Ascending aorta (tissue), 2 donors: ENCODE data around the gene VEPH1. TPM values are rescaled to one million over a fixed set of nuclear protein-coding genes. Genes with fewer than 3 reads are reported as not detected.

ENCODE experiments used
- DNase-seq, 2 donors: peaks; one replicate each; pipeline ENCODE4 v3.0.0-alpha.2; 2019; ENCODE audit warnings: low spot score in 2 of 2
- H3K27ac ChIP-seq, 2 donors: fragments of 200-600 bp; sonication (generic); one replicate each; pipeline ENCODE4 v1.5.1; 2016 to 2017; ENCODE audit warnings: mild to moderate bottlenecking in 1 of 2
- H3K27me3 ChIP-seq: fragments of 200-600 bp; sonication (generic); one replicate; pipeline ENCODE4 v1.5.1; 2017
- H3K36me3 ChIP-seq, 2 donors: fragments of 200-600 bp; sonication (generic); one replicate each; pipeline ENCODE4 v1.5.1; 2016
- H3K4me1 ChIP-seq, 2 donors: fragments of 200-600 bp; sonication (generic); one replicate each; pipeline ENCODE4 v1.5.1; 2016 to 2017; ENCODE audit warnings: mild to moderate bottlenecking in 1 of 2
- H3K4me3 ChIP-seq, 2 donors: fragments of 200-600 bp; sonication (generic); one replicate each; pipeline ENCODE4 v1.5.1; 2016 to 2017; ENCODE audit warnings: mild to moderate bottlenecking in 1 of 2
- H3K9me3 ChIP-seq, 2 donors: fragments of 200-600 bp; sonication (generic); one replicate each; pipeline ENCODE4 v1.5.1; 2016
- intact Hi-C: fragments of 100-400 bp; cut with DNase I; formaldehyde crosslinking; loops from one replicate; pipeline ENCODE4 v1.15.1; 2023
- total RNA-seq: library from RNA; depleted of rRNA; stranded (reverse); fragments of >200 nt; gene quantifications from one replicate; pipeline ENCODE4 v1.1.0, GENCODE V29; 2016
- TF ChIP-seq, protein P1 (sequence below), 3 experiments: fragments of 200-600 bp in 2 of 3; fragments of 450-650 bp in 1 of 3; sonication (generic) in 2 of 3; IDR thresholded peaks; one replicate each; pipeline ENCODE4 v1.5.1; 2016 to 2019; ENCODE audit warnings: antibody characterized with exemption in 3 of 3, mild to moderate bottlenecking in 1 of 3, moderate library complexity in 1 of 3

Gene VEPH1
- total RNA-seq, 1 donor from 2014 or later, result 2.2 TPM

DNA sequence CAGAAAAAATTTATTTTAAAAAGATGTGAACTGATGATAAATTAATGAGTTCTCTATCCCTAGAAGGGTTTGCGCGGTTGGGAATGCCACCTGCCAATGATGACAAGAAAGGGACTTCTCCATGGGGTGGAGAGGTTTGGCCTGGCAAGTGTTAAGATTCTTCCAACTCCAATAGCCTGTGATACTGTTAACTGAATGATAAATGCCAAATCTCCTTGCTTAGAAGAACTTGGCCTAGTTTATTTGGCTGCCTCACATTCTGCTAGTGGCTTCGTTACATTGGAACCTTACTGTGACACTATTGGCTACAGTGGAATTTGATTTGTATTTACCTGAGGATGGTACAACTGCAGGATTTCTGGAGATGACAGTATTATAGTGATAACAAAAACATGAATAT is 251.5 kb downstream of the VEPH1 start:
- Histone ChIP-seq H3K36me3 (no peaks in the 10 kb centered on the region), H3K9me3 (no peaks in the 10 kb centered on the region), H3K27ac (no peak overlapping the region), H3K4me3 (no peak overlapping the region), H3K4me1 (no peaks in the 10 kb centered on the region), H3K27me3 (no peaks in the 10 kb centered on the region)
- intact Hi-C loops, result no loop called here
- TF ChIP-seq, protein P1, sequence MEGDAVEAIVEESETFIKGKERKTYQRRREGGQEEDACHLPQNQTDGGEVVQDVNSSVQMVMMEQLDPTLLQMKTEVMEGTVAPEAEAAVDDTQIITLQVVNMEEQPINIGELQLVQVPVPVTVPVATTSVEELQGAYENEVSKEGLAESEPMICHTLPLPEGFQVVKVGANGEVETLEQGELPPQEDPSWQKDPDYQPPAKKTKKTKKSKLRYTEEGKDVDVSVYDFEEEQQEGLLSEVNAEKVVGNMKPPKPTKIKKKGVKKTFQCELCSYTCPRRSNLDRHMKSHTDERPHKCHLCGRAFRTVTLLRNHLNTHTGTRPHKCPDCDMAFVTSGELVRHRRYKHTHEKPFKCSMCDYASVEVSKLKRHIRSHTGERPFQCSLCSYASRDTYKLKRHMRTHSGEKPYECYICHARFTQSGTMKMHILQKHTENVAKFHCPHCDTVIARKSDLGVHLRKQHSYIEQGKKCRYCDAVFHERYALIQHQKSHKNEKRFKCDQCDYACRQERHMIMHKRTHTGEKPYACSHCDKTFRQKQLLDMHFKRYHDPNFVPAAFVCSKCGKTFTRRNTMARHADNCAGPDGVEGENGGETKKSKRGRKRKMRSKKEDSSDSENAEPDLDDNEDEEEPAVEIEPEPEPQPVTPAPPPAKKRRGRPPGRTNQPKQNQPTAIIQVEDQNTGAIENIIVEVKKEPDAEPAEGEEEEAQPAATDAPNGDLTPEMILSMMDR (IDR thresholded peaks at IDR 0.05), result no peak
- DNase-seq, result no peak

DNA sequence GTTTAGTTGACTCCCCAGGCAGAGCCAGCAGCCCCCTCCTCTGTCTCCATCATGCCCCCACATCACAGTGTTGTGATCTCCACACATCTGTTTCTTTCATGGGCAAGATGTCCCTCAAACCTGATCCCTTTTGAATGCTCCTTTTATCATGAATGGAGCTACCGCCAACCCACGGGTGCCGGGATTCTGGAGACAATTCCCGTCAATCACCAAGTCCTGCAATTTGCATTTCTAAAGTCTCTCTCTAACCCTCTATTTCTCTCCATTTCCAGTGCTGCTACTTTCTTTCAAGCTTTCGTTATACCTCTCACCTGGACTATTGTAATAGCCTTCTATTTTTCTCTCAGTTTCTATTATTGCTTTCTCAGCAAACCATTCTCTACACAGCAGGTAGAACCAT is 253.6 kb downstream of the VEPH1 start:
- no peak for DNase-seq
- Histone ChIP-seq H3K4me1 (no peaks in the 10 kb centered on the region), H3K4me3 (no peak overlapping the region), H3K9me3 (no peaks in the 10 kb centered on the region), H3K27me3 (no peaks in the 10 kb centered on the region), H3K36me3 (no peaks in the 10 kb centered on the region), H3K27ac (no peak overlapping the region)
- TF ChIP-seq, protein P1 (IDR thresholded peaks at IDR 0.05), result no peak
- intact Hi-C loops, result no loop called here

DNA sequence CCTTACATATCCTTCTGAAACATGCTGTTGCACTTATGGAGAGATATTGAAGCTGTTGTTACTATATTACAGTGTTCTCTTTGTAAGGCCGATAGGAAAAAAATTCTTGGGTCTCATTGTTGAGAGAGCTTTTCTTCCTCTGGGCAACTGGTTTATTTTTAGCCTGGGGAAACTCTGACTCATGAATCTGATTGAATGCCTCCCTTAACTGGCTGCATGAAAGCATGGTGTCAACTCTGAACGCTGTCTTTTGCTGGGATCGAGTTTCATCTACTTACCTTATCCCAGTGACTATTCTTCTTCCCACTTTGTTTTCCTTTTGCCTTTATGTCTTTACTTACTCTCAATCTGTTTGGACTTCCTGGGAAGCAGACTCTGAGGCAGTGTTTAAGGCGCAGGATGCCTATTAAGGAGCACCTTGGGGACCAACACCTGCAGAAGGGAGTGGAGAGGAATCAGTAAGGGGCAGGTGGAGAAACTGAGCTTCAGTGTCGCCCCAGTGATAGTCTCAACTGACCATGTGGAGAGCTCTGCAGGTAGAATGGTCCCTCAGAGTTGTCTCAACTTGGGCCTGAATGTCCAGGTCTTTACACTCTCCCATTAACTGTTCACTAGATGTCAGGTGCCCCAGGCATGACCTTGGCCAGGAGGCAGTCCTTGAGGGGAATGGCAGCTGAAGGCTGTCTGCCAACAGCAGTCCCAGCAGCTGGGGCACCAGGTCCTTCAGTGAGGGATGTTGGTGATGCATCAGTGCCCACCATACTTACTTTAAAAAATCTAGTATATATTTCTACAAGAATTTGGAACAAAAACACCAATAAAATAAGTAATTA is 254.4 kb downstream of the VEPH1 start:
- H3K27ac ChIP-seq, result peak overlapping the region in 1 of 2 donors; percentile 9
- intact Hi-C loops, result no loop called here
- H3K36me3 ChIP-seq, result no peaks in the 10 kb centered on the region
- H3K27me3 ChIP-seq, result no peaks in the 10 kb centered on the region
- no peaks in the 10 kb centered on the region for H3K4me1 ChIP-seq
- no peak for DNase-seq
- no peaks in the 10 kb centered on the region for H3K9me3 ChIP-seq
- TF ChIP-seq, protein P1 (IDR thresholded peaks at IDR 0.05), result no peak
- H3K4me3 ChIP-seq, result no peak overlapping the region

DNA sequence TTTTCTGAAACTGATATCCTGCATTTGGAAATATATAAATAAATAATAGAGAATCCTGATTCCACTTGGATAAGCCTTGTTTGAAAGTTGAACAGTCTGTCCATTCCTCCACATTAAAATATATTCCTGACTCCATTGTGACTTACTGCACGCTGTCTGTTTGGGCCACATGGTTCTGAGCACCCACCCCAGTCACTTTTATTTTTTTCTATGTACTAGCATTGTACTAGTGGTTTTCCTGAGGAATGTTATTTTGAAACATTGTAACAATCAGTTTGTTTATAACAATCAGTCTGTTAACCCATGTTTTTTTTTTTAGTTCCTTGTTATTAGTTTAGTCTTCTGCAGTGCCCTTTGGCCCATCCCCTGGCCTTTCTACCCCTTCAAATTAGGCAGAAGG is 255.8 kb downstream of the VEPH1 start:
- Histone ChIP-seq H3K27ac (no peak overlapping the region), H3K9me3 (no peaks in the 10 kb centered on the region), H3K36me3 (no peaks in the 10 kb centered on the region), H3K27me3 (no peaks in the 10 kb centered on the region), H3K4me3 (no peak overlapping the region), H3K4me1 (no peaks in the 10 kb centered on the region)
- intact Hi-C loops, result no loop called here
- DNase-seq, result no peak
- TF ChIP-seq, protein P1 (IDR thresholded peaks at IDR 0.05), result no peak

DNA sequence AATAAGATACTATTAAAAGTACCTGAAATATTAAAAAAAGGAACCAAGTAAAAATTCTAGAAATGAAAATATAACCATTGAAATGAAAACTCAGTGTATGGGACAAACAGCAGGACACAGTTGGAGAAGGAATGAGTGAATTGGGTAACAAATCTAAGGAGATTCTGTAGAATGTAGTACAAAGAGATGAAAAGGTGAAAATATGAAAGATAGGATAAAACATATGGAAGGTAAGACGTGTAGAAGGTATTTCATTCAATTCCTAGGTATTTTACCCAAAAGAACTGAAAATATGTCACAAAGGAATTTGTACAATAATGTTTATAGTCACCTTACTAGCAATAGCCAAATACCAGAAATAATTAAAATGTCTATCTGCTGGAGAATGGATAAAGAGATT is 260.4 kb downstream of the VEPH1 start:
- Histone ChIP-seq H3K9me3 (no peaks in the 10 kb centered on the region), H3K4me3 (no peak overlapping the region), H3K36me3 (no peaks in the 10 kb centered on the region), H3K27me3 (no peaks in the 10 kb centered on the region), H3K27ac (no peak overlapping the region), H3K4me1 (no peaks in the 10 kb centered on the region)
- TF ChIP-seq, protein P1 (IDR thresholded peaks at IDR 0.05), result no peak
- intact Hi-C loops, result no loop called here
- DNase-seq, result no peak
